T-helper 22 cell (primary cell): ENCODE results near the gene IL26.

Experiments used
- DNase-seq: peaks from one replicate; pipeline ENCODE4 v3.0.0-alpha.2; 2020; ENCODE audit warnings: low read depth

The IL26 gene, protein sequence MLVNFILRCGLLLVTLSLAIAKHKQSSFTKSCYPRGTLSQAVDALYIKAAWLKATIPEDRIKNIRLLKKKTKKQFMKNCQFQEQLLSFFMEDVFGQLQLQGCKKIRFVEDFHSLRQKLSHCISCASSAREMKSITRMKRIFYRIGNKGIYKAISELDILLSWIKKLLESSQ

DNA sequence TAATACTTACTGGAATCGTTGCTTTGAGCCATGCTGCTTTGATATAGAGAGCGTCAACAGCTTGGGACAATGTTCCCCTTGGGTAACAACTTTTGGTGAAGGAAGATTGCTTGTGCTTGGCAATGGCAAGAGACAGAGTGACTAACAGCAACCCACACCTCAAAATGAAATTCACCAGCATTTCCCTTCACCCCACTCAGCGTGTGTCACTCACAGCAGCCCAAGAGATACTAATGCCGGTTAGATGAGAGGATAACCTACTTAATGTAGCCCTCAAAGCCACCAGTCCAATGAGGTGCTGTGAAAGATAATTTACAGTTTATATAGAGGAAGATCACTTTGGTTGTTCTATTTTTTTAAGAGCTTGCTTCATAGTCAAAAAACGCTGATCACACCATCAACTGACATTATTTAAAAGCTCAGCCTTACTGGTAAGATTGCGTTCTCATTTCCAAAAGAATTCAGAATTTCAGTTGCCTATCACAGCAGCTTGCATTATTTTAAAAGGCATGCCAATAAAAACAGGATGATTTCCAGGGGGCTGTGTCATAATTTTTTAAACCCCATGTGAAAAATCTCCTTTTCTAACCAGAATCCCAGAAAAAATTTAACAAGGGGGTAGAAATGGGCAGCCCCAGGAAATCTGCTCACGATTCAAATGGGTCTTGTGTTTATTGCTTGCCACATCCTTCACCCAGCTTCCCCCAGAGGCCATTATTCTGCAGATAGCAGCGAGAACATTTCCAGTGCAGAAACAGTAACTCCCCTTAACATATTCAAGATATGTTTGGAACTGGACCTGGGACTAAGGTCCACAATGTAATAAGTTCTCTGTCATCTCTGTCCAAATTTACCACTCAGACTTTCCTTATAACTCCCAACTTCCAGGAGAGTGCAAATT lies at the start of gene IL26:
Gene IL26 (minus strand): TSS at position 235 of the 901 bp plus-strand sequence. CDS start 54 bp downstream, at position 181.
- no peak for DNase-seq

- no peak for DNase-seq
Observed at GRCh38 chr12:68272732-68273131, 47.1 kb upstream of the IL26 start.

- DNase-seq, result no peak
Observed at GRCh38 chr12:68271346-68271745, 45.7 kb upstream of the IL26 start.

GRCh38 chr12:68270358-68270757 lies 44.7 kb upstream of the IL26 start:
- no peak for DNase-seq

GRCh38 chr12:68269779-68270178 lies 44.2 kb upstream of the IL26 start:
- no peak for DNase-seq

DNA sequence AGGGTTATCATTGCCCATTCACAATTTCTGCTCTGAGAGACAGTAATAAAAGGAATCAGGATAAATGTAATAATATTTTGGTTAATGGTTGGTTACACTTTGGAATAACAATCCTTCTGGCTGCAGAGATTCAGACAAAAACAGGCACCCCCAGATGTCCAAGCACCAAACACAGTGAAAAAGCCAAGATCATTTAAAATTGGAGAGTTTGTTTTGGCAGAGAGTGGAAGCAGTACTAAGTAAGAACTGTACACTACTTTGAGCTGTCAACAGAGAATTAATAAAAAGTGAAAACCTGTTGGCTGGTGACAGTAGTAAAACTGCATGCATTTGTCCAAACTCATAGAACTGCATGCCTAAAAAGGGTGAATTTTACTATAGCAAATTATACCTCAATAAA lies 43.4 kb upstream of the IL26 start:
- no peak for DNase-seq

DNA sequence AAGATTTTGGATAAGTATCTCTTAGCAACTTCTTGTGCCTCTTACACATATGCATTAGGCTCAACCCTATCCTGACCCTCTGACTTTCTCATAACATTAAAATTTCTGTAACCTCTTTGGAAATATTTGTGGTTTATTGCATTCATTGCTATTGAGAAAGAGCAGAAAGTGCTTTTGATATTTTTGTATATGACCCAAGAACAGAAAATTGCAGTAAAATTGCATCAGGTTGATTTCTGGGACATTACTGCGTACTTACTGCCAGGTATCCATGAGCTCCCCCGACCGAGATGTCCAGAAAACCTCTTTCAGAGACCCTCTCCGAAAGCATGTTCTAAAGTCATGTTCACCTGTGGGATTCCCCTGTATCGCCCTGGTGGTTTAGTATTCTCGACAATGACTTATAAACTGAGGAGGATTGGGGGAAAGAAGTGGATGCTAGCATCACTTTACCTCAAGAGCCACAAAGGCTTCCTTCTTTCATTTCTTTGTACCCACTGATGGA lies 42.3 kb upstream of the IL26 start:
- DNase-seq, result no peak

DNA sequence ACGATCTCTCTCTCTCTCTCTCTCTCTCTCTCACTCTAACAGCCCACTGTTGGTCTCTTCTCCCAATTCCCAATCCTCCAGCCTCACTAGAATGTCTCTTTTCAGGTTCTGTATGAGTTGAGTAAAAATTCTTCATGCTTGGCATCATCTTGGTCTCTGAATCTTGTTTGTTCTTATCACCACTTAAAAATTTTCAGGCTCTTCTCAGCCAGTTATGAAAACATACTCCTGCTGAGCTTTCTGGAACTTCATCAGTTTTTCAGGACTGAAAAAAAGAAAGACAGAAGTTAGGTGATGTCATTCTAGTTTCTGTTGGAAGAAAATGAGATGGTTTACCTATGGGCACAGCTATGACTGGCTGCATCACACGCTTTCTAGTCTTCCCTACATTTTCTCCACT lies 39.2 kb upstream of the IL26 start:
- no peak for DNase-seq

- DNase-seq, result no peak
Observed at GRCh38 chr12:68264158-68264855, 38.7 kb upstream of the IL26 start.

GRCh38 chr12:68263366-68263765 lies 37.8 kb upstream of the IL26 start:
- DNase-seq, result no peak

DNA sequence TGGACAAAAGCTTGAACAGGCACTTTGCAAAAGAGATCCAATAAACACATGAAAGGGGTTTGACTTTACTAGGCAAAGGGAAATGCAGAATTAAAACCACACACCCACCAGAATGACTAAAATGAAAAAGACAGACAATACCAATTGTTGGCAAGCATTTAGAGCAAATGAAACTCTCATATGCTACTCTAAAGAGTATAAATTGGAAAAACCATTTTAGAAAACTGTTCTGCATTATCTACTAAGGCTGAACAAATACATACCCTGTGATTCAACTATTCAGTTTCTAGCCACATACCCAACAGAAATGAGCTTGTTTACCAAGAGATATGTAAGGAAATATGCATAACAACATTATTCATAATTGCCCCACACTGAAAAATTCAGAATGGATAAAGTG lies 36.3 kb upstream of the IL26 start:
- no peak for DNase-seq

DNA sequence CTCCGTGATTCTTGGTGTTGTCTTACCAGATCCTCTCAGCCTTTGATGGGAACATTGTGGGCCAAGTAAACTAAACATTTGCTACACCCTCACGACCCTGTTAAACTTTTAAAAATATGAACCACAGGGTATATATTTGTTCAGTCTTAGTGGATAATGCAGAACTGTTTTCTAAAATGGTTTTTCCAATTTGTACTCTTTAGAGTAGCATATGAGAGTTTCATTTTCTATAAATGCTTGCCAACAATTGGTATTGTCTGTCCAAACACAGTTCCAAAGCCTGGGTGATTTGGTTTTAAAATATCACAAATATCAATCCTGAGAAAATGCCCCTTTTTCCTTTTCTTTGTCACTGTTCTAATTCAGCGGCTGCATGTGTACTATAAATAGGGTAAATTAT lies 34.5 kb upstream of the IL26 start:
- DNase-seq, result no peak

DNA sequence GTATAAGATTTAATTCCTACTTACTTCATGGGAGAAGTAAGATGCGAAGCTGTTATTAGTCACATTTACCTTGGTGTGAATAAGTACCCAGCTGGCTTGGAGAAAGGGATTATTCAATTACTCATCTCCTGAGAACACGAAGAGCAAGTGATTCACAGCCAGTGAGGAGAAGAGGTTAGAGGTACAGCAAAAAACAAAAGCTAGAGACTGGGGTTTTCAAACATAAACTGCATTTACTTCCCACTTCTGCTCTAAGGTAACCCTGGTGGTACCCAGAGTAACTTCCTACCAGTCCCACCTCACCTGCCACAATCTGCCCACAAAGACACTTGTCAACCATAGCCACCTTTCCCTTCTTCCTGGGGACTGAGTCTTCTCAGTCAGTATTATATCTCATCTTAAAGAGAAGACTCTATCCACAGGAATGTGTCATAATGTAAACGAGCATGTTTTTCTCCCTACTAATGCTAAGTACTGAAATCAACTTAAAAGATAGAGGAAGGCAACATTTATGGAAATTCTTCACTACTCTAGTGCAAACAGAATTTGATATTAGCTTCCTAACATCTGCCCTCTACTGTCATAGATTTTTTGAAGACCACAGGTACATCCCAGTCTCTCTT lies 33.8 kb upstream of the IL26 start:
- no peak for DNase-seq

DNA sequence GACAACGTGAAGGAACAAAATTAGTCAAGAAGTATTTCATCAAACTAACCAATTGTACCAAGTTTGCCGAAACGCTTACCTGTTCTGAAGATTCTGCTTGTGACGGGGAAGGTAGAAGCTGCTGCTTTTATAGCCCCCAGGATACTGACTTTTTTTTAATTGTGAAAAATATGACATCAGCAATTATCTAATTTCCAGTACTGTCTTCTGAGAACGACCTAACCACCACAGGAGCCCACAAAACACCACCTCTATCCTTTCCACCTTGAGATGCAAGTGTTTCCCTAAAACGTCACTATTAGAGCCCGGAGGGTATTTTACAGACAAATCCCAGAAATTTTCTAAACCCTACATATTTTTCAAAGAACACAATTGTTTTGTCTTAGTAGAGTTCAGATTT lies 27.9 kb upstream of the IL26 start, which contains the start of gene IL22:
Gene IL22 (minus strand): TSS at position 101 of the 400 bp plus-strand sequence. CDS start 156 bp downstream, outside the sequence.
- DNase-seq, result no peak

DNA sequence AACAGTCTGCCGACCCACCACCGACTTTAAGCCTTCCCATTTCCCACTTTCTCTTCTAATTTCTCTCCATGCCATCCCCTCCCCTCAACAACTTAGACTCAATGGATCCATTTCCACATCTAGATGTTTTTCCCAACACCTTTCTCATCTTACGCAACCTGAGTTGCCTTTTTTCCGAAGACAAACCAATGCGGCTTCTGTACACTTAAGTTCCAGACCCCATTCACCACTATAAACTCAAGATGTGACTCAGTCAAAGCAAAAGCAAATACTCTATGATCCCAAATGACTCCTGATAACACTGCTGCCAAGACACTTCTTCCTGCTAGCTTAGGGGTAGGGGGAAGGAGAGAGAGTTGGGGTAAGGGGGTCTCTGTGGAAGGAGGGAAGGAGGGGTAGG lies 26.5 kb upstream of the IL26 start:
- no peak for DNase-seq

GRCh38 chr12:68250454-68250853 lies 24.8 kb upstream of the IL26 start:
- no peak for DNase-seq

DNA sequence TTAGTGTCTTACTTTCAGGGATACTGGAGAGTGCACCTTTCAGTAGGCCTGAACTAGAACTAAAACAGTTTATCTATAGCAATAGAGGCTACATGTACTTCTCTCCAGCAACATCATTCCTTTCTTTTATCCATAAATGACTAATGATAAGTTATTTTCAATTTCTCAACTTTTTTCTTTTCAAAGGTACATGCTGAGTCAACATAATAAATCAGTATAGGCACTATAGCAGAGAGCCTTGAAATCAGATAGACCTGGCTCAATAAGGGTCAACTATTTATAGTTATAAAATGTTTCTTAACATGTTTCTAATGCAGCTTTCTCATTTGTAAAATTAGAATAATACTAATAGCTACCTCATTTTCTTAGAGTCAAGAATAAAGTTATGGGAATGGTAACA lies 22.2 kb upstream of the IL26 start:
- no peak for DNase-seq

GRCh38 chr12:68246350-68246749 lies 20.7 kb upstream of the IL26 start:
- no peak for DNase-seq

DNA sequence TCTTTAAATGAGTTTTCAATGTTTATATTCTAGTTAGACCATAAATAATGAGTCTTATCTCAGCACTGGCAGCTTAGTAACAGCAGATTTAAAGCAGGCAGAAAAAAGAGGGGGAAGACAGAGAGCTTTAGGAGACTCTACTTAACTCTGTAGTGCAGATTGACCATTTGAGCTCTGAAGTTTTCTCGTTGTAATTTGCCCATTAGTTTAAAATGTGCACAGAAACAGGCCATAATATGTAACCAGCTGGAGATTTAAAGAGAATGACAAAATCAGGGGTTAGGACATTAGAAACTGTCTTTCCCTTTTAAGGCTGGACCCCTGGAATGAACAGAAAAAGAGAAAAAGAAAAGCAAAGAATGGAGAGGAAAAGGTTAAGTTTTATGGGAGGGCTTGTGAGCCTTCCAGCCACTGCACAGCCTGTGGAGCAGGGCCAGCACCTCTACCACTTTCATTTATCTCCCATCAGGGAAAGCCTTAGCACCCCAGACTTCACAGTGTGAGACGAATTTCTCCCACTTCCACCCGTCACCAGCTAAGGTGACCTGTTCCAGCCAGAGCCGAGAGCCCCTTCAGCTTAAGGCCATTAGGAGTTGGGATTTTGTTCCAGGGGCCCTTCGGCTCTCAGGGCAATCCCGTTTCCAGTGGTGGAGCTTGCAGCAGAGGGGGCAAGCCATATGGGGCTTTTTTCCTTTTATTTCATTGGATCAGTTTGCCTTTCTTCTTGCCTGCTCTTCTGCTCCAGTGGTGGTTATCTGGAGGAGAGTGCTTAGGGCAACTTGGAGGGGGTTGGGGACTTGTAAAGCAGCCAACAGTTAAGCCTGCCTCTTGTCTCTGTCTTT lies 19.8 kb upstream of the IL26 start:
- no peak for DNase-seq

DNA sequence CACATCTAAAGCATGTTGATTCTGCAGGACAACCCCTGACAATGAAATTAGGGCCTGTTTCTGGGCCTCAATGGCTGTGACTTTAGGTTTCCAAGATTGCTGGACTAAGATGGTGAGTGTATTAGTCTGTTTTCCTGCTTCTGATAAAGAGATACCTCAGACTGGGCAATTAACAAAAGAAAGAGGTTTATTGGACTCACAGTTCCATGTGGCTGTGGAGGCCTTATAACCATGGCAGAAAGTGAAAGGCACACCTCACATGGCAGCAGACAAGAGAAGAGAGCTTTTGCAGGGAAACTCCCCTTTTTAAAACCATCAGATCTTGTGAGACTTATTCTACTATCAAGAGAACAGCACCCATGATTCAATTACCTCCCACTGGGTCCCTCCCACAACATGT lies 17.2 kb upstream of the IL26 start:
- no peak for DNase-seq

GRCh38 chr12:68240975-68241374 lies 15.4 kb upstream of the IL26 start:
- DNase-seq, result no peak
